LoVo (cell line): Measurements from ENCODE around the gene NUP62.

Experiments
- DNase-seq: peaks from one replicate; pipeline ENCODE4 v3.0.0-alpha.2; 2016; ENCODE audit warnings: low spot score

The NUP62 gene

GRCh38 chr19:49866933-49867782 is 62.1 kb downstream of the NUP62 start, which contains the start of gene PNKP:
Gene PNKP (minus strand): TSS chr19:49867576. CDS start chr19:49867204, 372 bp downstream.
- DNase-seq, result peak; percentile 87

GRCh38 chr19:49864890-49865289 is 64.4 kb downstream of the NUP62 start:
- DNase-seq, result no peak

- no peak for DNase-seq
Measured at GRCh38 chr19:49863935-49864320, 65.4 kb downstream of the NUP62 start.

GRCh38 chr19:49863254-49863934 is 65.9 kb downstream of the NUP62 start:
- DNase-seq, result no peak

GRCh38 chr19:49862391-49863253 is 66.7 kb downstream of the NUP62 start:
- no peak for DNase-seq

GRCh38 chr19:49861541-49862378 is 67.5 kb downstream of the NUP62 start:
- no peak for DNase-seq

- no peak for DNase-seq
Measured at GRCh38 chr19:49861107-49861506, 68.2 kb downstream of the NUP62 start.

GRCh38 chr19:49860336-49861102 is 68.8 kb downstream of the NUP62 start:
- no peak for DNase-seq

GRCh38 chr19:49859682-49860335 is 69.5 kb downstream of the NUP62 start:
- no peak for DNase-seq

- no peak for DNase-seq
Measured at GRCh38 chr19:49858088-49858985, 71.0 kb downstream of the NUP62 start.

- no peak for DNase-seq
Measured at GRCh38 chr19:49857838-49858087, 71.5 kb downstream of the NUP62 start.

GRCh38 chr19:49857061-49857837 is 72.1 kb downstream of the NUP62 start:
- DNase-seq, result no peak
